ENCODE measurements around the gene SLC16A8. TPM values are rescaled to one million over a fixed set of nuclear protein-coding genes. Genes with fewer than 3 reads are reported as not detected.

SLC16A8 gene
- total and polyA plus RNA-seq, 8 donors, result 0.05 to 0.57 (median 0.06) TPM; not detected in 5

DNA sequence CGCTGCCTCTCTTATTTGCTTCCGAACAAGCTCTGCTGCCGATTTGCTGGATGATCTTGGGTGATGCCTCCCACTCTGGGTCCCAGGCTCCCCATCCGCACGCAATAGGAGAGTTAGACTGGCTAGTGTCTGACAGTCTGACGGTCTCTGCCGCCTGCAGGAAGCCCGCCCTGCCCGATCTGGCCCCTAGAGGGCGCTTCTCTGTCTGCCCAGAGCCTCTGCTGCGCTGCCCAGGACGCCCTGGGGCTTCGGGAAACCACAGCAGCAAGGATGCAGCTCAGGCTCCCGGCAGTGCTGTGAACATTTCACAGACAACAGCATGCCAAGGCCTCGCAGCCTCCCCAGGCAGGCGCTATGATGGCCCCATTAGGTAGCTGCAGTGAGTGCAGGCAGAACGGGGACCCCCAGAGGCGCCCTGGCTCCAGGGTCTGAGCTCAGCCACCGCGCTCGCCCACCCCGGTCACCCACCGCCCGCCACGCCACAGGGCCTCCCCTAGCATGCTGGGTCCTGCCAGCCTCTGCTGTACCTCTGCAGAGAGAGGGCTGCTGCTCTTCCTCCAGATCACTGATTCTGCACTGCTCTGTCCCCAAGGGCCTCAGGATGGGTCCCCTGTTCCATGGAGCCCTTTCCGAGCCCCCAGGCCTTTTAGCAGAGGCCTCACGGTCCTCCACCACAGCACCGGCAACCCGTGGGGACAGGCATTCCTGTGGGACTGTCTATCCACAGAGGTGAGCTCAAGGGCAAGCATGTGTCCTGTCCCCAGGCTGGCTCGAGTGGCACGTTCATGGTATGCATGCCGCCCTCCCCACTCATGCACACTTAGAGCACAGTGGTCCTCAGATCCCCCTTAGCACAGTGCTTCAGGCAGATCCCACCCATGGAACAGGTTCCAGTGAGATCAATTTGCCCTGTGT, 30.8 kb upstream of the SLC16A8 start:
- FAIRE-seq (no peak), DNase-seq (peak; percentile 65 to 98 (median 86)), ATAC-seq (peak; percentile 83 to 96 (median 91))
- H3K9me3 ChIP-seq, result no peaks in the 10 kb centered on the region
- WGBS, 2 donors, result 48 to 52% methylated on average over 30 to 32 of the region's 32 CpGs
- intact Hi-C loops (cut with DNase I), result no loop called here
- no peaks in the 10 kb centered on the region for H3K4me1 ChIP-seq
- TF ChIP-seq, protein P1, sequence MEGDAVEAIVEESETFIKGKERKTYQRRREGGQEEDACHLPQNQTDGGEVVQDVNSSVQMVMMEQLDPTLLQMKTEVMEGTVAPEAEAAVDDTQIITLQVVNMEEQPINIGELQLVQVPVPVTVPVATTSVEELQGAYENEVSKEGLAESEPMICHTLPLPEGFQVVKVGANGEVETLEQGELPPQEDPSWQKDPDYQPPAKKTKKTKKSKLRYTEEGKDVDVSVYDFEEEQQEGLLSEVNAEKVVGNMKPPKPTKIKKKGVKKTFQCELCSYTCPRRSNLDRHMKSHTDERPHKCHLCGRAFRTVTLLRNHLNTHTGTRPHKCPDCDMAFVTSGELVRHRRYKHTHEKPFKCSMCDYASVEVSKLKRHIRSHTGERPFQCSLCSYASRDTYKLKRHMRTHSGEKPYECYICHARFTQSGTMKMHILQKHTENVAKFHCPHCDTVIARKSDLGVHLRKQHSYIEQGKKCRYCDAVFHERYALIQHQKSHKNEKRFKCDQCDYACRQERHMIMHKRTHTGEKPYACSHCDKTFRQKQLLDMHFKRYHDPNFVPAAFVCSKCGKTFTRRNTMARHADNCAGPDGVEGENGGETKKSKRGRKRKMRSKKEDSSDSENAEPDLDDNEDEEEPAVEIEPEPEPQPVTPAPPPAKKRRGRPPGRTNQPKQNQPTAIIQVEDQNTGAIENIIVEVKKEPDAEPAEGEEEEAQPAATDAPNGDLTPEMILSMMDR (IDR thresholded peaks at IDR 0.05), result peak; percentile 92 to 97 (median 96)
- H3K4me3 ChIP-seq, result no peak overlapping the region
- H3K27me3 ChIP-seq, result no peaks in the 10 kb centered on the region
- no peak overlapping the region for H3K27ac ChIP-seq
- H3K36me3 ChIP-seq, result no peaks in the 10 kb centered on the region

DNA sequence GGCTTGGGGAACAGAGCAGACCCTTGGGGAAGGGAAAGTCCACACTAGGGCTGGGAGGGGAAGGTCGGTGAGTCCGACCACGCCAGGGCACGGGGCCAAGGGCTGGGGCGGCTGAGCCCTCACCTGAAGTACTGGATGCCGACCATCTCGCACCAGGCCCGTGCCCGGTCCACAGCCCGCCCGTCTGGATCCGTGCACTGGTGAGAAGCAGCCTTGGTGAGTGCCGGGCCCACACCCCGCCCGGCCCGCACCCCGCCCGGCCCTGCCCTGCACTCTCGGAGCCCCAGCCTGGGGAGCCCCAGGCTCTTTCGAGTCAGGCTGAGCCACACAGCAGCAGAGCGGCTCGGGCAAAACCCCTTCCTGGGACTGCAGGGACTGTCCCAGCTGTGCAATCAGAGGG, 28.4 kb upstream of the SLC16A8 start:
- no peak for ATAC-seq
- H3K4me1 ChIP-seq, result peaks cover 5 to 9% (median 8%) of the 10 kb centered on the region in 3 donors
- H3K27ac ChIP-seq, result no peak overlapping the region
- no peaks in the 10 kb centered on the region for H3K36me3 ChIP-seq
- FAIRE-seq, result no peak
- no peaks in the 10 kb centered on the region for H3K9me3 ChIP-seq
- H3K27me3 ChIP-seq, result no peaks in the 10 kb centered on the region
- TF ChIP-seq, protein P1 (IDR thresholded peaks at IDR 0.05), result no peak
- WGBS, 2 donors, result 95 to 99% methylated on average over 21 to 22 of the region's 22 CpGs
- no peak overlapping the region for H3K4me3 ChIP-seq
- DNase-seq, result peak in 1 of 6 donors; percentile 75
- intact Hi-C loops (cut with DNase I), result no loop called here

DNA sequence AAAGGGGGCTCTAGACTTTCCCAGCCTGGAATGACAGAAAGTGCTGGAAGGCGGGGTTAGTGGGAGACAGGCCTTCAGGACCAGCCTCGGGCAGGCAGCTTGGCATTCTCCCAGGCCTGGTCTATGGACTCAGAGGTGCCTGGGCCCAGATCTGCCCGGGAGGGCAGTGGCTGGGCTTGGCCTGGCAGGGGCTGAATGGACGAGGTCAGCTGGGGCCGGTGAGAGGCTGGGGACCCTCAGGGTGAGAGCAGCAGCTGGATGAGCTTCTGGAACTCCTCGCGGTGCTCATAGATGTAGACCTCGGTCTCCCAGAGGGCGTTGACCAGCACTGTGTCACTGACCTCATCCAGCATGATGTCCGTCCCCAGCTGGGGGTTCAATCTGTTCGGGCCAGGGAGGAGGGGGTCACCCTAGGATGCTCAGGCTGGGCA, 28.0 kb upstream of the SLC16A8 start:
- ATAC-seq (no peak), FAIRE-seq (no peak), DNase-seq (peak in 1 of 6 donors; percentile 75)
- WGBS, 2 donors, result 80 to 83% methylated on average over 11 of the region's 11 CpGs
- Histone ChIP-seq H3K4me3 (no peak overlapping the region), H3K9me3 (no peaks in the 10 kb centered on the region), H3K4me1 (peaks cover 5 to 11% (median 10%) of the 10 kb centered on the region in 3 donors), H3K27ac (no peak overlapping the region), H3K27me3 (no peaks in the 10 kb centered on the region), H3K36me3 (no peaks in the 10 kb centered on the region)
- intact Hi-C loops (cut with DNase I), result no loop called here
- TF ChIP-seq, protein P1 (IDR thresholded peaks at IDR 0.05), result no peak

DNA sequence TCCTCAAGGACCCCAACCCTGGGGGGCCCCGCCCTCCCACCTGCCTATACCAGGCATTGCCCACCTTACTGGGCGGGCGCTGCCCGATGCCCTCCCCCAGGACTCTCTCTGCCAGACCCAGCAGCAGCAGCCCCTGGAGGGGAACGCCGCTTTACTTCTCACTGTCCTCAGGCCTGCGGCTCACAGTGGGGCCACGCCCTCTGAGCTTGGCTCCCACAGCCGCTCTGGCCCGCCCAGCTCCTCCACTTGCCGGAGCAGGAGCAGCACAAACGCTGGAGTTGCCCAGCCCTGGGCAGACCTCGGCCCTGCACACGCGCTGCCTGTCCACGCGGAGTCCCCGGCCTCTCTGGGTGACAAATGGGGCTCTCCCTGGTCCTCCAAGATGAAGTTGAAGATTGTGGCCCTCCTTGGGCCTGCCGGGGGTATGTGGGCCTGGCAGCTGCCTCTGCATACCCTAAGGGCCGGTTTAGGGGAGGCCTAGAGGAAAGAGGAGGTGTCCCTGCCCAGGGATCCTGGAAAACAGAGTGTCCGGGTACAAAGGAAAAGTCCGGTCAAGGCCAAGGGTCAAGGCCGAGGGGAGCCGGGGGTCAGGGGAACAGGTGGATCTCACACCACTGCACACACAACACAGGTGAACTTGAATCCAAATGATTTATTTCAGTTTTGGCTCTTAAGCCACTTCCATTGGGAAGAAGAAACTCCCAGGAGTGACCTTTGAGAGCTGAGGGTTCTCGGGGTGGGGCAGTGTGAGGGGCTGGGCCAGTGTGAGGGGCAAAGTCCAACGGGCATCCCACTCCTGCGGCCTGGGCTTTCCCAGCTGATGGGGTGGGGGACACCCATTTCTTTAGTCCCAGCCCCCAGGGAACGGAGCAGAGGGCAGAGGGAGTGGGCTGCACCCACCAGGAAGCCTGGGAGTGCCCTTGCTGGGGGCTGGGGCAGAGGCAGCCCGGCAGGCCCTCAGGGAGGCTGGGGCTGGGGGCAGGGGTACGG, 27.2 kb upstream of the SLC16A8 start:
- intact Hi-C loops (cut with DNase I), result no loop called here
- no peak for FAIRE-seq
- Histone ChIP-seq H3K36me3 (no peaks in the 10 kb centered on the region), H3K4me1 (peaks cover 5 to 11% (median 10%) of the 10 kb centered on the region in 3 donors), H3K4me3 (no peak overlapping the region), H3K27me3 (no peaks in the 10 kb centered on the region), H3K27ac (no peak overlapping the region), H3K9me3 (no peaks in the 10 kb centered on the region)
- ATAC-seq, result peak in 1 of 4 donors; percentile 7
- DNase-seq, result peak in 1 of 6 donors; percentile 67
- TF ChIP-seq, protein P1 (IDR thresholded peaks at IDR 0.05), result no peak
- 84 to 90% methylated on average over 29 to 30 of the region's 30 CpGs for WGBS, 2 donors

All from pancreas (tissue), 10 donors.